Skin of body (tissue), 2 donors: ENCODE data around the gene ALKBH7. TPM values are rescaled to one million over a fixed set of nuclear protein-coding genes. Genes with fewer than 3 reads are reported as not detected.

Experiments used
- DNase-seq: peaks from one replicate; lab custom pipeline; 2025; lab: John Stamatoyannopoulos, UW
- total RNA-seq: library from RNA; depleted of rRNA; stranded (reverse); fragments of >200 nt; gene quantifications from one replicate; pipeline ENCODE4 v1.2.3, GENCODE V29; 2014

Gene ALKBH7
- total RNA-seq, 1 donor from 2014 or later = 31.0 TPM

- DNase-seq = no peak
Measured at GRCh38 chr19:6362351-6362801, 10.2 kb upstream of the ALKBH7 start.

- DNase-seq = no peak
Measured at GRCh38 chr19:6364353-6364752, 8.2 kb upstream of the ALKBH7 start.

GRCh38 chr19:6373096-6373812, 660 bp downstream of the ALKBH7 start:
- peak; percentile 99 for DNase-seq

DNA sequence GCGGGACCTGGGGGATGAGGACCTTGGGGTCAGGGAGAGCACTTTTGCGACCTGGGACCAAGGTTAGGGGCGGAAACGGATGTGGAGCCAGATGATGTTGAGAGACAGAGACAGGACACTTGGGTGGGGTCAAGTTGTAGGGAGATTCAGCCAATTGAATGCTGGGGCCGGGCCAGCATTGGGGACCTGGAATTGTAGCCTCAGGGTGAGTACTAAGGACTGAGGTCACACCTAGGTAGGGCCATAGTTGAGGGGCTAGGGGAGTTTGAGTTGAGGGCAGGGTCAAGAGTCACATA, 1.2 kb downstream of the ALKBH7 start:
- DNase-seq = no peak

DNA sequence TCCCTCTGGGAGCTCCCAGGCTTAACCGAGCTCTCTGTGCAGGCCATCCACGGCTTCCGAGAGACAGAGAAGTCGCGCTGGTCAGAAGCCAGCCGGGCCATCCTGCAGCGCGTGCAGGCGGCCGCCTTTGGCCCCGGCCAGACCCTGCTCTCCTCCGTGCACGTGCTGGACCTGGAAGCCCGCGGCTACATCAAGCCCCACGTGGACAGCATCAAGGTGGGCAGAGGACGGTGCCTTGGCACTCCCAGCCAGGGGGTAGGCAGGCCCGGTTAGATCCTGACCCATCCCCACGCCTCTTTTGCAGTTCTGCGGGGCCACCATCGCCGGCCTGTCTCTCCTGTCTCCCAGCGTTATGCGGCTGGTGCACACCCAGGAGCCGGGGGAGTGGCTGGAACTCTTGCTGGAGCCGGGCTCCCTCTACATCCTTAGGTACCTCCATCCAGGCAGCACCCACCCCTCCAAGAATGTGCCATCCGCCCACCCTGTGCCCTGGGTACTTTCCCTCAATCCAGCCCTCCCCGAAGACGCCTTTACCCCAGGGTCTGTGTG, 1.6 kb downstream of the ALKBH7 start:
- DNase-seq = no peak

DNA sequence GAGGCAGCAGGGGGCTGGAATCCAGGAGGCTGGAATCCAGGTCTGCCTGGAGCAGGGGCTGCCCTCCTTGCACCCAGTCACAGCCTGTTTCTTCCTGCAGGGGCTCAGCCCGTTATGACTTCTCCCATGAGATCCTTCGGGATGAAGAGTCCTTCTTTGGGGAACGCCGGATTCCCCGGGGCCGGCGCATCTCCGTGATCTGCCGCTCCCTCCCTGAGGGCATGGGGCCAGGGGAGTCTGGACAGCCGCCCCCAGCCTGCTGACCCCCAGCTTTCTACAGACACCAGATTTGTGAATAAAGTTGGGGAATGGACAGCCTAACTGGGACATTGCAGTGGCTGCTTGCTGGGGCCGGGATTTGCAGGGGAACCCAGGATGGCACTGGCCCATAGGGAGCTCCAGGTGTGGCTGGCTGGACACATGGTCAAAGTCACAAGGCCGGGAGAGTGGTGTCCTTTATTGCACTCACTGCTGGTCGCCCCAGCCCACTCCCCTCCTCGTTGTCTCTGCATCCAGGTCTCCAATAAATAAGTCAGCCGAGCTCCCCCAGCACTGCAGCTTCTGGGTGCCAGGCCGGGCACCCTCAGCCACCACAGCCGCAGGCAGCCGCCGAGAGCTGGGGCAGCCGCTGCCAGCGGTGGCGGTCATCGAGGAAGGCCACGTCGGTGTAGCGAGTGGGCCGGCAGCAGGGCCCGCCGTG, 2.3 kb downstream of the ALKBH7 start:
- DNase-seq = no peak

GRCh38 chr19:6375411-6376010, 2.9 kb downstream of the ALKBH7 start, which contains the start of gene PSPN:
PSPN (minus strand) TSS chr19:6375933; CDS start chr19:6375849, 84 bp downstream.
- no peak for DNase-seq

DNA sequence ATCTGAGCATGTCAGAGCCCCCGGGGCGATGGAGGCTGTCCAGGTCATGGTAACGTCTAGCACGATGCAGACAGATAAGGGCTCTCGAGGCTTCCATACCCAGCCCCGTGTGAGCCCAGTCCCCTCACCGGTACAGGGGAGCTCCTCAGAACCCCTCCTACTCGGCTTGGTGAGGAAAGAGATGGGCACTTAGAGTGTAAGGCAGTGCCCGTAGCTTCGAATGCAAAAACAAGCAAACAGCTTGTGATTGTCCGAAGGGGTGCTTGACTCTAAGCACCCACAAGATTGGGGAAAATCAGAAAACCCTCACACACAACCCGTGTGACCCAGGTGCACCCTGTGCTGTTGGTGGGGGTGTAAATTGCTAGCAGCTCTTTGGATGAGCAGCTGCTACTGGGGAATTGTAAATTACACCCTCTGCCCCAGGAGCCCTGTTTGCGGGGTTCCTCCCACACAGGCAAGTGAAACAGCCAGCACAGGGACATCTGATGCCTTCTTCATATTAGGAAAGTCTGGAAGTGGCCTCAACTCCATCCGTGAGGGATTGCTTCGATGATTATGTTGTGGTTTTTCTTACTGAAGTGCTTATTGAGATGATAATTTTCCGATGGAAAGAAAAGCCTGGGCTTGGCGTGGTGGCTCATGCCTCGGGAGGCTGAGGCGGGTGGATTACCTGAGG, 4.1 kb downstream of the ALKBH7 start:
- DNase-seq = no peak

- DNase-seq = no peak
Measured at GRCh38 chr19:6378041-6378440, 5.4 kb downstream of the ALKBH7 start.

GRCh38 chr19:6378486-6378885, 5.9 kb downstream of the ALKBH7 start:
- DNase-seq = no peak

- no peak for DNase-seq
Measured at GRCh38 chr19:6379744-6380143, 7.2 kb downstream of the ALKBH7 start.

DNA sequence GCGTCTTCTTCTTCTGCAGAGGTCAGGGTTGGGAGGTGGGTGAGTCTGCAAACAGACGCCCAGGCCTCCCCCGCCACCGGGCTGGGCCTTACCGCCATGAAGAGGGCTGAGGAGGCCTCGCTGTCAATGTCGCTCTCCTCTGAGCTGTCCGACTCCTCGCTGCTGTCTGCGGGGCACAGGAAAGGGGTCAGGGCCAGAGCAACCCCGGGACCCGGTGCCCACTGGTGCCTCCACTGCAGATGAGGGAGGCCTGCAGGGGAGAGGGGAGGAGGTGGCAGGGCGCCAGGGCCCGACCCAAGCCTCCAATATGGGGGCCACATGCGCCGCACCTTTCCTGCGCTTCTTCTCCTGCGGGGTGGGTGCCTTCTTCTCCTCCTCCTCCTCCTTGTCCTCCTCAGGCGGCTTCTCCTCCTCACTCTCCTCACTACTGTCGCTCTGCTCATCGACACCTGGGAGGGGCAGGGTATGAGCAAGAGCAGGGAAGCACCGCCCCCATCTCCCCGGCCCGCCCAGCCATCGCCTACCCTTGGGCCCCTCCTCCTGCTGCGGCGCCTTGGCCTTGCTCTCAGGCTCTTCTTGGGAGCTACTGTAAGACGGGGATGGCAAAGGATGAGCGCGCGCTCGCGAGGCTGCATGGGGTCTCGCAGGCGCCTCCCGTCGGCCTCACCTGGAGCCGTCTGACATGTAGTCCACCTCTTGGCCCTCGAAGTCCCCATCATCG, 8.6 kb downstream of the ALKBH7 start:
- no peak for DNase-seq

- DNase-seq = no peak
Measured at GRCh38 chr19:6383188-6383587, 10.6 kb downstream of the ALKBH7 start.

DNA sequence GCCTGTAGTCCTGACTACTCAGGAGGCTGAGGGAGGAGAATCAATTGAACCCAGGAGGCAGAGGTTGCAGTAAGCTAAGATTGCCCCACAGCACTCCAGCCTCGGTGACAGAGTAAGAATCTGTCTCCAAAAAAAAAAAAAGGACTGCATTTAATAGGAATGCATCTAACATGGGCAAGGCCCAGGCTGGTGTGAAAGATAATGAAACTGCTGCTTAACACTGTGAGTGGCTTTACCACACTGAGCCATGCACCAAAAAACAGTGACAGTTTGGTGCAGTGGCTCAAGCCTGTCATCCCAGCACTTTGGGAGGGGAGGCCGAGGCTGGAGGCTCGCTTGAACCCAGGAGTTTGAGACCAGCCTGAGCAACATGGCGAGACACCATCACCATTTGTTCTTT, 11.8 kb downstream of the ALKBH7 start:
- DNase-seq = no peak

GRCh38 chr19:6387372-6387771, 14.8 kb downstream of the ALKBH7 start:
- no peak for DNase-seq

DNA sequence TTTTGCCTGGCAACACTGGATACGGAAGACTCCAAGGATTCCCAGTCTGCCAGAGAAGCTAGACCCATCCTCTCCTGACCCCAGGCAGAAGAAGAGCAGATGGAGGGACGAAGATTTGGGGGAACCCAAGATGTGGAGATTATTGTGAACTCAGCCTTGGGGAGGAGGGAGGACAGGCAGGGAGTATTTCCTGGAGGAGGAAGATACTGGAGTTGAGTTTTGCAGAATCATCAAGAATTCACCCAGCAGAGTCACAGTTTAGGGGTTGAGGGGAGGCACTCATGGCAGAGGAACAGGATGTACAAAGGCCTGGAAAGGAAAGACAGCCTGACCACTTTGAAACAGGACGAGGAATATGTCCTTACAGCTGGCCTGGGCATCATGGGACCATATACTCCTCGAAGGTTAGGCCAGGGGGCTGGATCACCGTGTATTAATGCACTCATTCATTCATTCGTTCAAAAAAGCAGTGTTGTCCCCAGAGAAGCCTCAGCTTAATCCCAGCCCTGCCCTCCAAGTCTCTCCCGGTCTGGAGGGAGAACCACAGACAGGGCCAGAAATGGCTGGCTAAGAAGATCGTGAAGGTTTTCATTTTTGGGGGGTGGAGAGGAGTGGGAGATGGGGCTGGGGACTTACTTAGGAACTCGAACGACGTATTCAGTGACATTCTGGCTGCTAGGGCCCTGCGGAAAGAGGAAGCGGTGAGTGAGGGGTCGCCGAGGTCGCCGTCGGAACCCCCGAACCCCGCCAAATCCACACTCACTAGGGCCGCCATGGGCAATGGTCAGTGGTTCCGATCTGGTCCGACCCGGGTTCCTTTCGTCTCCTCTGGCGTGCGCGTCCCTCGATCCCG, 19.9 kb downstream of the ALKBH7 start:
- no peak for DNase-seq

- DNase-seq = peak; percentile 97
Measured at GRCh38 chr19:6393074-6393982, 20.7 kb downstream of the ALKBH7 start, which contains the start of gene GTF2F1. GTF2F1 (minus strand) TSS chr19:6393164; CDS start chr19:6392995, 169 bp downstream.

- DNase-seq = no peak
Measured at GRCh38 chr19:6393983-6394412, 21.4 kb downstream of the ALKBH7 start.

- DNase-seq = no peak
Measured at GRCh38 chr19:6394831-6395230, 22.2 kb downstream of the ALKBH7 start.
